T-helper 9 cell (primary cell): ENCODE data around the gene TRIM9.
"Not testable (repeated sequence)": the region's sequence is repeated elsewhere in the genome, so short reads cannot be mapped to it uniquely, and the experiment has no call there.

ENCODE experiments used
- DNase-seq: peaks from one replicate; pipeline ENCODE4 v3.0.0-alpha.2; 2020

TRIM9 gene

GRCh38 chr14:50961605-50962221 is 133.2 kb downstream of the TRIM9 start:
- DNase-seq: no peak

GRCh38 chr14:50957296-50957695 is 137.6 kb downstream of the TRIM9 start:
- no peak for DNase-seq

- not testable (repeated sequence) for DNase-seq
Observed at GRCh38 chr14:50956421-50956820, 138.5 kb downstream of the TRIM9 start.

- no peak for DNase-seq
Observed at GRCh38 chr14:50955373-50956043, 139.4 kb downstream of the TRIM9 start.

GRCh38 chr14:50954811-50955372 is 140.0 kb downstream of the TRIM9 start:
- no peak for DNase-seq

- no peak for DNase-seq
Observed at GRCh38 chr14:50953502-50953901, 141.4 kb downstream of the TRIM9 start.

GRCh38 chr14:50951032-50951431 is 143.9 kb downstream of the TRIM9 start:
- DNase-seq: no peak

- DNase-seq: no peak
Observed at GRCh38 chr14:50948205-50948604, 146.7 kb downstream of the TRIM9 start.

- DNase-seq: no peak
Observed at GRCh38 chr14:50947446-50947845, 147.5 kb downstream of the TRIM9 start.

- no peak for DNase-seq
Observed at GRCh38 chr14:50946234-50946935, 148.5 kb downstream of the TRIM9 start.

- no peak for DNase-seq
Observed at GRCh38 chr14:50944647-50945413, 150.1 kb downstream of the TRIM9 start.

GRCh38 chr14:50943943-50944646 is 150.8 kb downstream of the TRIM9 start, which contains the start of gene PYGL:
Gene PYGL (minus strand): TSS chr14:50944483. CDS start chr14:50944403, 80 bp downstream.
- no peak for DNase-seq

GRCh38 chr14:50943261-50943942 is 151.5 kb downstream of the TRIM9 start:
- DNase-seq: no peak

GRCh38 chr14:50941638-50942037 is 153.3 kb downstream of the TRIM9 start:
- not testable (repeated sequence) for DNase-seq

GRCh38 chr14:50941151-50941550 is 153.8 kb downstream of the TRIM9 start:
- no peak for DNase-seq

GRCh38 chr14:50937800-50938199 is 157.1 kb downstream of the TRIM9 start:
- no peak for DNase-seq

GRCh38 chr14:50937325-50937724 is 157.6 kb downstream of the TRIM9 start:
- no peak for DNase-seq

GRCh38 chr14:50936882-50937281 is 158.0 kb downstream of the TRIM9 start:
- no peak for DNase-seq

- no peak for DNase-seq
Observed at GRCh38 chr14:50936016-50936340, 158.9 kb downstream of the TRIM9 start.

GRCh38 chr14:50935126-50936015 is 159.5 kb downstream of the TRIM9 start:
- no peak for DNase-seq
